K562 (cell line): ENCODE measurements around the gene KIAA0825. TPM values are rescaled to one million over a fixed set of nuclear protein-coding genes. Genes with fewer than 3 reads are reported as not detected.

Source experiments
- ATAC-seq: fragments of 200-7000 bp; cut with Tn5 transposase; 3 replicates; pipeline ENCODE4 v1.9.1; 2020; ENCODE audit warnings: moderate library complexity
- BruUV-seq: library from RNA; stranded (reverse); fragments of 400-500 nt; replicated peaks from 2 replicates; lab custom pipeline; 2021; lab: Mats Ljungman, UMichigan
- CTCF ChIA-PET: fragments of 300-600 bp; formaldehyde crosslinking; extraction: SDS; loops from one replicate; lab custom pipeline; 2021; ENCODE audit warnings: low intra/inter-chr PET ratio; lab: Yijun Ruan, JAX
- POLR2A ChIA-PET: fragments of 300-600, 350-650 bp; sonication (Branson Sonifier 250); formaldehyde crosslinking; extraction: SDS; loops from one replicate; lab custom pipeline; 2021; ENCODE audit warnings: antibody characterized with exemption, inconsistent platforms; lab: Yijun Ruan, JAX
- DNase-seq, 4 experiments: peaks; one replicate each; pipeline versions ENCODE4 v3.0.0 to v3.0.0-alpha.2; 2011 to 2018; ENCODE audit warnings: low spot score in 3 of 4, mixed read lengths in 3 of 4; ENCODE audit errors: extremely low read depth in 1 of 4
- FAIRE-seq: peaks from 2 replicates; lab custom pipeline; 2011; peaks lifted over from hg19 to GRCh38; lab: Jason Lieb, UNC
- H2AFZ ChIP-seq: 2 replicates; pipeline ENCODE4 v1.6.0; 2011; ENCODE audit warnings: low read depth, low read length, control low read depth, inconsistent platforms
- H3K27ac ChIP-seq: fragments of 200-600 bp; 3 replicates; pipeline ENCODE4 v1.8.0; 2011; ENCODE audit warnings: low read depth, mild to moderate bottlenecking, control low read depth, inconsistent platforms, low read length, moderate library complexity, mixed read lengths; ENCODE audit errors: extremely low read depth
- H3K27me3 ChIP-seq, 2 experiments: fragments of 300-600 bp in 1 of 2; 2 replicates in 1 of 2; 3 replicates in 1 of 2; pipeline versions ENCODE4 v1.6.0 to v1.8.0; 2011; ENCODE audit warnings: inconsistent platforms in 2 of 2, low read length in 2 of 2, mild to moderate bottlenecking in 1 of 2, mixed read lengths in 1 of 2, moderate library complexity in 1 of 2; ENCODE audit not compliant: control insufficient read depth in 2 of 2, insufficient read depth in 2 of 2
- H3K36me3 ChIP-seq: fragments of 300-600 bp; 3 replicates; pipeline ENCODE4 v1.8.0; 2011; ENCODE audit warnings: mild to moderate bottlenecking, low read length, inconsistent platforms; ENCODE audit not compliant: control insufficient read depth, insufficient read depth
- H3K4me1 ChIP-seq, 2 experiments: fragments of 200-600 bp in 1 of 2; replicated peaks in 1 of 2; 2 replicates in 1 of 2; 3 replicates in 1 of 2; pipeline versions ENCODE4 v1.5.1 to v1.8.0; 2011; ENCODE audit warnings: inconsistent platforms in 2 of 2, low read length in 2 of 2, mild to moderate bottlenecking in 1 of 2, mixed read lengths in 1 of 2, moderate library complexity in 1 of 2; ENCODE audit not compliant: control insufficient read depth in 2 of 2, insufficient read depth in 2 of 2
- H3K4me2 ChIP-seq: 2 replicates; pipeline ENCODE4 v1.6.1; 2011; ENCODE audit warnings: low read length, control low read depth, inconsistent platforms, mixed read lengths; ENCODE audit not compliant: insufficient read depth
- H3K4me3 ChIP-seq: fragments of 200-600 bp; sonication (generic), shearing (Covaris generic); 2 replicates; pipeline ENCODE4 v1.5.1; 2016; ENCODE audit warnings: control low read depth, inconsistent platforms
- H3K79me2 ChIP-seq: fragments of 200-600 bp; 3 replicates; pipeline ENCODE4 v1.8.0; 2011; ENCODE audit warnings: low read length, inconsistent platforms; ENCODE audit not compliant: control insufficient read depth, insufficient read depth
- H3K9ac ChIP-seq, 2 experiments: 2 replicates each; pipeline versions ENCODE4 v1.6.0 to v1.6.1; 2011; ENCODE audit warnings: low read depth in 2 of 2, low read length in 2 of 2, control low read depth in 1 of 2, inconsistent platforms in 1 of 2, mild to moderate bottlenecking in 1 of 2, mixed read lengths in 1 of 2; ENCODE audit not compliant: insufficient read depth in 1 of 2
- H3K9me1 ChIP-seq: one replicate; pipeline ENCODE4 v1.6.0; 2011; ENCODE audit warnings: inconsistent platforms, mild to moderate bottlenecking, low read length, moderate library complexity; ENCODE audit not compliant: control insufficient read depth, insufficient read depth
- H3K9me3 ChIP-seq: replicated peaks from 2 replicates; pipeline ENCODE4 v1.5.1; 2011; ENCODE audit warnings: low read depth, low read length, inconsistent platforms; ENCODE audit not compliant: control insufficient read depth, insufficient read depth
- H4K20me1 ChIP-seq: replicated peaks from 2 replicates; pipeline ENCODE4 v1.6.1; 2011; ENCODE audit warnings: low read length, inconsistent platforms, mixed read lengths; ENCODE audit not compliant: control insufficient read depth, insufficient read depth
- FOXP4 ChIP-seq: sonication (generic); formaldehyde crosslinking; IDR thresholded peaks from 2 replicates; pipeline ENCODE4 v1.8.0; 2022; ENCODE audit warnings: mild to moderate bottlenecking, missing genetic modification reagents, borderline replicate concordance
- ZNF512 ChIP-seq: IDR thresholded peaks from 2 replicates; pipeline ENCODE4 v1.6.1; 2016; ENCODE audit warnings: missing genetic modification characterization, missing compliant biosample characterization
- WGBS: fragments of 100-300 bp; shearing (Covaris generic); methylation state at CpG from one replicate; pipeline ENCODE4 v1.1.6; 2016; ENCODE audit warnings: low coverage, mixed read lengths; ENCODE audit not compliant: insufficient coverage; ENCODE audit errors: missing lambda C conversion rate; 5-methylcytosine and 5-hydroxymethylcytosine counted together
- in situ Hi-C: fragments of 300-500 bp; cut with MboI; formaldehyde crosslinking; loops from 4 replicates; pipeline ENCODE4 v1.15.0; 2018; ENCODE audit warnings: inconsistent platforms, mixed read lengths
- intact Hi-C: fragments of 100-400 bp; cut with micrococcal nuclease; formaldehyde crosslinking; loops from 2 replicates; pipeline ENCODE4 v1.14.2; 2022
- polyA plus RNA-seq, 8 experiments: library from polyadenylated mRNA; depleted of rRNA in 4 of 8; stranded (reverse) in 5 of 8; unstranded in 3 of 8; fragments of >200 nt; fragmentation: Nextera tagmentation in 2 of 8; fragmentation: Illumina TruSeq in 1 of 8; extraction: Ambion mirVana in 2 of 8; extraction: Trizol in 1 of 8; gene quantifications; 2 replicates each; pipeline versions ENCODE4 v1.2.1 to v1.2.3, GENCODE V29; 2011 to 2014; ENCODE audit warnings: inconsistent platforms in 1 of 8, missing spikeins in 1 of 8
- total RNA-seq, 7 experiments: library from RNA; depleted of rRNA in 6 of 7; stranded (reverse); fragments of >200 nt in 6 of 7; fragmentation: Illumina TruSeq in 2 of 7; extraction: Trizol in 2 of 7; gene quantifications; 2 replicates each; pipeline versions ENCODE4 v1.2.1 to v1.2.3, GENCODE V29; 2011 to 2021; ENCODE audit warnings: low replicate concordance in 1 of 7

Gene KIAA0825
- total and polyA plus RNA-seq, 9 of the 15 experiments (the other 6 are each of a cell fraction or from before 2014, with no cell fraction given), result 0.05 to 0.36 (median 0.16) TPM; not detected in 1

GRCh38 chr5:94564812-94565211 lies 53.6 kb downstream of the KIAA0825 start:
- H4K20me1 ChIP-seq, result no peaks in the 10 kb centered on the region
- H2AFZ ChIP-seq, result no peak overlapping the region
- DNase-seq, result no peak
- ChIA-PET POLR2A (no interaction called here), CTCF (no interaction called here)
- H3K36me3 ChIP-seq, result no peaks in the 10 kb centered on the region
- ATAC-seq, result no peak
- no peak for TF ChIP-seq FOXP4
- peak; percentile 80 for TF ChIP-seq ZNF512 (tag)
- H3K9me3 ChIP-seq, result no peaks in the 10 kb centered on the region
- intact Hi-C loops, result no loop called here
- no peak overlapping the region for H3K4me3 ChIP-seq
- in situ Hi-C loops, result no loop called here
- H3K9me1 ChIP-seq, result no peaks in the 10 kb centered on the region
- no peak overlapping the region for H3K4me2 ChIP-seq
- BruUV-seq, result no TSS peak
- no peak overlapping the region for H3K27ac ChIP-seq
- no peaks in the 10 kb centered on the region for H3K4me1 ChIP-seq
- FAIRE-seq, result no peak
- no peaks in the 10 kb centered on the region for H3K79me2 ChIP-seq
- no peaks in the 10 kb centered on the region; a peak in 1 of 5 replicates for H3K27me3 ChIP-seq
- no CpG with 5 or more reads among the region's 1 CpG for WGBS
- H3K9ac ChIP-seq, result no peak overlapping the region
